ENCODE results near the gene KRTAP10-6.
A peak's percentile ranks its signal among the peaks of the same experiment; 100 is the strongest.
"Not testable (repeated sequence)": the region's sequence is repeated elsewhere in the genome, so short reads cannot be mapped to it uniquely, and the experiment has no call there.

The KRTAP10-6 gene

DNA sequence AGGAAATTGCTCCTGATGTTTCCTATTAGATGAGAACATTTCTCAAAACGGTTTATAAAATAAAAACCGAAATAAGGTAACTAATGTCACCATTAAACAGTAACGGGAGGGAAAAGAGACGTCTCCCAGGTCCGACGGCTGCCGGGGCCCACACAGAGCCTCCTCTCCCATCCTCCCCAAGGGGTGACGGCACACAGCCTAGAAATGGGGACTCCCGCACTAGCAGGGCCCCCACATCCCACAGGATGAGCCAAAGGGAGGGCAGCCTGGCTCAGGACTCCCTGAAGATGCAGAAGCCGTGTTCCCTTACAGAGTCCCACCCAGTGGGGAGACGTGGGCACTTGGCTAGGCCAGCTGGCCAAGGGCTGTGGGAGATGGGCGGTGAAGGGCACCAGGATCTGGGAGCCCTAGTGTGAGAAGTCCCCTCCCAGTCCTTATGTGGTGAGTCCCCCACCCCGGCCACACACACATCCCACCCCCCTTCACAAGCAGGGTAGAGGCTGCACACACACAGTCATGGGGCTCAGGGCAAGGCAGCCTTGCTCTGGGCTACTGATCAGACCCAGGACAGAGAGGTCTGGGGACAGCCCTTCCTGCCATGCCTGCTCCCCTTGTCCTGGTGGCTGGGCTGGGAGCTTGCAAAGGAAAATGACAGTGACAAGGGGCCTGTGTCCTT is 37.0 kb downstream of the KRTAP10-6 start:
- DNase-seq, result no peak

DNA sequence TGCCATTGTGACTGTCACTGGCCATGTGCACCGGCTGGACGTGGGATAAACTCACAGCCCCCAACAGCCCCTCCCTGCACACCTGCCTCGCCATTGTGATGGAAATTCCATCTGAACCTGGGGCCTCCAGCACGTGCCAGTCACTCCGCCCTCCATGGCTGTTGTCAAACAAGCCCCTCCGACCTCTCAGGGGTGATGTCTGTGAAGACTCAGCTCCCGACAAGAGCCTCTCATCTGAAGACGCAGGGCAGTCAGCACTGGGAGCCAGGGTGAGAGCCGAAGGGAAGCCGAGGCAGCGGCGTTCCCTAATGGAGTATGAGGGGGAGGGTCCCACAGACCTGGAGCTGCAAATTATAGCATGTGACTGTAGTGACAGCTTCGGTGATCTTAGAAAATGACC is 39.6 kb downstream of the KRTAP10-6 start:
- DNase-seq, result no peak

DNA sequence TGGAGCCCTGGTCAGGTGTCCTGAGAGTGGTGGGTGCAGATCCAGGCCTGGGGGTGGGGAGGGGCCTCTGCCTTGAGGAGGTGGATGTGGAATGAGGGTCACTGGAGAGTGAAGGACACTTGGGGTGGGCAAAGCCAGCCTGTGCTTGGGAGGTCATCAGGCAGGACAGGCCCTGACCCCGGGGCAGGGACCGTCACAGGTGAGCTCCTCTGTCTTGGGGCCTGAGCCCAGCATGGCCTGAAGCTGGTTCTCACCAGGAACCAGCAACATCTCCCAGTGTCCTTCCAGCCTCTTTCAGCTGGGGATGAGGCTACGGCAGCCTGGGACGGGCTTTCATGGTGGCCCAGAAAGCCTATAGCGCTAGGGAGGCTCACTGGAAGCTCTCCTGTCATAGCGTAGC is 40.2 kb downstream of the KRTAP10-6 start:
- DNase-seq, result no peak

DNA sequence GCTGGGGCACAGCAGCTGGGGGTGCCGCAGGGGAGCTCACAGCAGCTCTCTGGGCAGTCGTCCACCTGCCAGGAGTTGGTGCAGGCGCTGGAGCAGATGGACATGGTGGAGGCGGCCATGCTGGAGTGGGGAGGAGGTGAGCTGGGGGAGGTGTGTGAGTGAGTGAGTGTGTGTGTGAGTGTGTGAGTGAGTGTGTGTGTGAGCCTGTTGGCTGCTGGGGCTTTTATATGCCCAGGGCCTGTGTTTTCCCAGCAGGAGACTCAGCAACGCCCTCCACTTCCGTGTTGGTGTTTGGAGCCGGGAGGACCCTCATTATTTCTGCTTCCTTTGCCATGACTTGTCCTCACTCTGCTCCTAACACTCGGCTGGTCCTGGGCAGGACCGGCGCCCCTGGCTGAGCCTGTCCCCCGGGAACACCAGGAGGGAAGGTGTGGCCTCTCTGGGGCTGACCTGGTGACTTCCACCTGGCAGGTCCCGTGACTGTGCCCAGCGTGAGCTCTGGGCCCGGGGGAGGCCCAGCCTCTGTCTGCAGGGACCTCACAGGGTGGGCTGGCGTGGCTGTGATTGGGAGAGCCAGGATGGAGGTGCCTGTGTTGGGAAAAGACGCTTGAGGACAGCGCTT is 40.9 kb downstream of the KRTAP10-6 start, which contains the start of gene KRTAP10-2:
TSS of gene KRTAP10-2 (minus strand) at position 166 of the 622 bp plus-strand sequence. CDS start at position 119, 47 bp downstream.
- DNase-seq, result no peak

DNA sequence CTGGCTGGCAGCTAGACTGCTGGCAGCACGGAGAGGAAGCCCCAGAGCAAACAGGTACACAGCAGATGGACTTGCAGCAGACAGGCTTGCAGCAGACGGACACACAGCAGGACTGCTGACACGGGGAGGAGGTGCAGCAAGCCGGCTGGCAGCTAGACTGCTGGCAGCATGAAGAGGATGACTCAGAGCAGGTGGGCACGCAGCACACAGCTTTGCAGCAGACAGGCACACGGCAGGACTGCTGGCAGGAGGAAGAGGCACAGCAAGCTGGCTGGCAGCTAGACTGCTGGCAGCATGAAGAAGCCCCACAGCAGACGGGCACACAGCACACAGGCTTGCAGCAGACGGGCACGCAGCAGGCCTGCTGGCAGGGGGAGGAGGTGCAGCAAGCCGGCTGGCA is 41.5 kb downstream of the KRTAP10-6 start:
- DNase-seq, result no peak

DNA sequence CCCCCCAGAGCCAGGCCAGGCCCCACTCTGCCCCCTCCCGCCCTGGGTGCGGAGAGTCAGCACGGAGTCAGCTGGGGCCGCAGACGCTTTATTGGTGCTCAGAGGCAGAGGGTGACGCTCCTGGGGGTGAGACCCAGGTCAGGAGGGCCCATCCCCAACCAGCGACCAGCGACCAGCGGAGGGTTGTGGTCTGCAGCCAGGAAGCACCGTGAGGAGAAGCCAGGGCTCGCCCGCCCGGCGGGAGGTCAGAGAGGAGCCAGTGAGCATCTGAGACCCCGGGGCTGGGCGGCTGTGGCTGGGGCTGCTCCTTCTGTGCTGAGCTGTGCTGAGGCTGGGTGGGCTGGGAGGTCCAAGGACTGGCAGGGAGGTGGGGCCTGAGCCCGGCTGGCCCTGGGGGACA is 42.0 kb downstream of the KRTAP10-6 start:
- DNase-seq, result not testable (repeated sequence)

DNA sequence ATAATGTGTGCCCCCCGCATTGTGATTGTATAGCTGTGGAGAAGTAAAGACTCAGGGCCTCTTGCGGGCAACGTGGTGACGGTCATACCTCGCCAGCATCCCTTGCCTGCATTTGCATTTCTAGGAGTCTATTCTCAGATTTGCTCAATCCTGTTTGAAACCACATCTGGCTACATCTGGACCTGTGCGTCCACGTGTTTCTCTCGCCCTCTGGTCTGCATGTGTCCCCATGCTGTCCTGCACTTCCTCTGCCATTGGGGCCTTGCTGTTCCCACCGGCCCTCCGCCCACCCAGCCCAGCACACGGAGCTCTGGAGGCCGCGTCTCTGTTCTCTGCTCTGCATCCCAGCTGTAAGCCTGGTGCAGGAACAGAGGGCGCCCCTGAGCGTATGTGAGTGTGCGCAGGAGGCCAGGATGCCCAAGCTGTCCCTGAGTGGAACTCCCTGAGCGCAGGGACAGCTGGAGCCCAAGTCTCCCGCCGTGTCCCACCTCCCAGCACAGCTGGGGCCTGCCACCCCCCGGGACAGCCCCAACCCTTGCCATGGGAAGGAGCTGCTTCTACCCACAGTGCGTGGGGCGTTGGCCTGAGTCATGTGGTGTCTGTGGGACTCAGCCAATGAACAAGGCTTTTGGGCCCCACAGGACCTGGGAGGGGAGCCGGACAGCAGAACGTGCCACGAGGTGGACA is 42.6 kb downstream of the KRTAP10-6 start:
- DNase-seq, result no peak

DNA sequence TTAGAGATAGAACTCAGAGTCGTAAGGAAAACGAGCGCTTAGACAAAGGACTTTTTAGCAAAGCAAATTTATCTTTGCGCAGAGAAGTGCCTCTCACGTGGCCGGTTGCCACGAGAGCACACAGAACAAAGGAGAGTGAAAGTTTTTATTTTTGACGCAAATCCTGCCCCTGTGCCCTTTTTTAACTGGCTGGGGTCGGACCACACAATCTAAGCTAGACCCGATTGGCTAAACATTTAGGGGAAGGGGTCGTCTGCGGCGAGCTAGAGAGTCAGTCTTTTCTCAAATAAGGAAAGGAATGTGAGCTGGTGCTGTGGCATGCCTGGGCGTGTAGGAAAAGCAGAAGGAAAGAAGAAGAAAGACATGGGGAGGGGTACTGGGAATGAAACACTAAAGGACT is 43.4 kb downstream of the KRTAP10-6 start:
- DNase-seq, result no peak

DNA sequence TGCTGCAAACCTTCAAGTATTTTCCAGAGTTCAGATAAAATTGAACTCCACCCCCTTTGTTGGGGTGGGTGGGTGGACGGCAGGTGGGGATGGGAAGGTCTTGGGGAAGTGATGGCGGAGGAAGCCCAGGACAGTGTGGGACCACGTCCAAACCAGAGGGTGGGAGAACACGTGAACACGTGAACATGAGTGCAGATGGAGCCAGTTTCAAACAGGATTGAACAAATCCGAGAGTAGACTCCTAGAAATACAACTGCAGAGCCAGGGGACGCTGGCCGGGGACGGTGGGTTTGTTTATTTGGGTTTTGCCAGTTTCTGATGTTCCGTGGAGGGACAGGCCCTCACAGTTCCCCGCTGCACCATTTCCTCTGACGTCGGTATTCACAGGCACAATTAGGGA is 43.9 kb downstream of the KRTAP10-6 start:
- no peak for DNase-seq

DNA sequence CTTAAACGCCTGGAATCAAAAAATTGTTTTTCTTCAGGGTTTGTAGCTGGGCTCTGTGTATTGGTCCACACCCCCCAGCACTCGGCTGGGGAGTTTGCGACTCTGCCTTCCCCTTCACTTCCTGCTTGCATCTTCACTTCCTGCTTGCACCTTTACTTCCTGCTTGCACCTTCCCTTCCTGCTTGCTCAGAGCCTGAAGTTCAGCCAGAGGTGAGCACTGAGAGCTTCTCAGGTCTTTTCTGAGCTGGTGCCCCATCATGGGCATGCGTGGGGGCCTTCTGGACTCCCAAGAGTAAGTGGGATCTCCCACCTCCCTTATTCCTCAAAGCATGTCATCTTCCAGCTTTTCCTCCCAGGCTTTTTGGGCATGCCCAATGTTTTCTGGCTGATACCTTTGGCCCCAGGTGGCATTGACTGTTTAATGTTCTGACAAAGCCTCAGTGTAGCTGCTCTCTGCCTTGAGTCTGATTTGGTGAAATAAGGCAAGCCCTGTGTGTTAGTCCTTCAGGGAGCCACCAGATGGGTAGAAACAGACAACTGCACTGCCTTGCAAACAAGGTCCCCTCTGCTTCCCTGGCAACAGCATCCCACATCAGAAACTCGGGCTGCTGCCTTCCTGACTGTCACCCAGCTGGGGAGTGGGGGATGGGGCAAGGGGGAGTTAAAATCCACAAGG is 44.5 kb downstream of the KRTAP10-6 start:
- peak; percentile 16 for DNase-seq

DNA sequence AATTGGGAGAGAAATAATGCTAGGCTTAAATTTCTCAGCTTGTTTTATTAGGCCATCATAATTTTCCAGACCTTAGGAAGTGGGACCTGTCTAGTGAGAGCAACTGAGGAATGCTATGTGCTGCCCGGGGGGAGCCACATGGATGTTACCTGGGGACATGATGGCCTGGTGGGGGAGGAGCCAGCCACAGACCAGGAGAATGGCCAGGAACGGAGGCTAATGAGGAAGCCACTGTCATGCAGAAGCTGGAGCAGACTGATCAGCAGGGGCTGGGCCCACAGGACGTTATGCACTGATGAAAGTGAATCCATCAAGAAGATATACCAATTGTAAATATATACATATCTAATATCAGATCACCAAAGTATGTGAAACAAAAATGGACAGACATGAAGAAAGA is 47.7 kb downstream of the KRTAP10-6 start:
- DNase-seq, result no peak

DNA sequence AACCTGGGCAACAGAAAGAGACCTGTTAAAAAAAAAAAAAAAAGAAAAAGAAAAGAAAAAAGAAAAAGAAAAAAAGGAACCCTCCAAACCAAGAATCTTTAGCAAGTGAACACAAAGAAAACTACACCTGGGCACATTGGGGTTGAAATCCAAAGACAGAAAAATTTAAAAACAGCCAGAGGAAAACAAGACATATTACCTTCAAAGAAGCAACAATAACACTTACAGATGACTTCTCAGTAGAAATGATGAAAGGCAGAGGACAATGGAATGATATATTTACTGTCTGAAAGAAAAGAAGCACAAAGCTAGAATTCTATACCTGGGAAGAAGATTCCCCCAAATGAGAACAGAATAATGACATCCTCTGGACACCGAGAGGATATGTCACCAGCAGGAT is 49.6 kb downstream of the KRTAP10-6 start:
- DNase-seq, result no peak

All from stimulated activated CD4-positive, alpha-beta T cell treated with anti-CD3 and anti-CD28 coated beads, Interleukin-4, amount 100 ng/mL, for 1 hour (primary cell).